Measurements from ENCODE around the gene DPYD. TPM values are rescaled to one million over a fixed set of nuclear protein-coding genes. Genes with fewer than 3 reads are reported as not detected.
A peak's percentile ranks its signal among the peaks of the same experiment; 100 is the strongest.

Gene DPYD
- total RNA-seq, 1 donor from 2014 or later: 8.8 TPM

- no peaks in the 10 kb centered on the region for H3K36me3 Mint-ChIP-seq (ENCODE audit: low read depth, unreplicated experiment)
- Histone ChIP-seq H4K20me1 (ENCODE audit: insufficient read depth, low read length) (no peaks in the 10 kb centered on the region), H3K36me3 (ENCODE audit: insufficient read depth, low read length) (no peaks in the 10 kb centered on the region), H3K27ac (ENCODE audit: low read depth, low read length) (no peak overlapping the region), H3K4me1 (ENCODE audit: insufficient read depth, low read length) (no peaks in the 10 kb centered on the region), H3K9me3 (ENCODE audit: insufficient read depth, low read depth, low read length) (no peaks in the 10 kb centered on the region), H3K27me3 (ENCODE audit: insufficient read depth, low read length) (no peaks in the 10 kb centered on the region), H3K4me2 (ENCODE audit: low read length) (no peak overlapping the region), H3K4me3 (ENCODE audit: insufficient read depth, low read depth, low read length) (no peak overlapping the region), H3K79me2 (ENCODE audit: insufficient read depth, low read length) (no peaks in the 10 kb centered on the region), H3K9ac (ENCODE audit: low read length) (no peak overlapping the region), H2AFZ (ENCODE audit: low read depth, low read length) (no peak overlapping the region)
- peak; percentile 44 for DNase-seq (ENCODE audit: low read depth)
- no peaks in the 10 kb centered on the region for H3K27me3 Mint-ChIP-seq (ENCODE audit: low read depth, unreplicated experiment)
- H3K27ac Mint-ChIP-seq (ENCODE audit: unreplicated experiment): no peak overlapping the region
- peaks cover 2% of the 10 kb centered on the region for H3K9me3 Mint-ChIP-seq (ENCODE audit: unreplicated experiment)
- no peak overlapping the region for H3K4me3 Mint-ChIP-seq (ENCODE audit: unreplicated experiment)
- peak; percentile 43 for FAIRE-seq
- peaks cover 11% of the 10 kb centered on the region for H3K4me1 Mint-ChIP-seq (ENCODE audit: low read depth, unreplicated experiment)
- TF ChIP-seq CTCF (IDR thresholded peaks at IDR 0.05; ENCODE audit: insufficient read depth, low read depth, low read length) (no peak), EZH2 (IDR thresholded peaks at IDR 0.05; ENCODE audit: insufficient read depth, low read length) (no peak)
Observed at GRCh38 chr1:97396463-97396862, 524.4 kb downstream of the DPYD start.

GRCh38 chr1:97392701-97393100 lies 528.1 kb downstream of the DPYD start:
- Histone ChIP-seq H3K36me3 (ENCODE audit: insufficient read depth, low read length) (no peaks in the 10 kb centered on the region), H4K20me1 (ENCODE audit: insufficient read depth, low read length) (no peaks in the 10 kb centered on the region), H3K9ac (ENCODE audit: low read length) (no peak overlapping the region), H2AFZ (ENCODE audit: low read depth, low read length) (no peak overlapping the region), H3K27ac (ENCODE audit: low read depth, low read length) (no peak overlapping the region), H3K4me3 (ENCODE audit: insufficient read depth, low read depth, low read length) (no peak overlapping the region), H3K4me2 (ENCODE audit: low read length) (no peak overlapping the region), H3K9me3 (ENCODE audit: insufficient read depth, low read depth, low read length) (no peaks in the 10 kb centered on the region), H3K4me1 (ENCODE audit: insufficient read depth, low read length) (no peaks in the 10 kb centered on the region), H3K79me2 (ENCODE audit: insufficient read depth, low read length) (no peaks in the 10 kb centered on the region), H3K27me3 (ENCODE audit: insufficient read depth, low read length) (no peaks in the 10 kb centered on the region)
- no peaks in the 10 kb centered on the region for H3K9me3 Mint-ChIP-seq (ENCODE audit: unreplicated experiment)
- H3K27me3 Mint-ChIP-seq (ENCODE audit: low read depth, unreplicated experiment): no peaks in the 10 kb centered on the region
- DNase-seq (ENCODE audit: low read depth): peak; percentile 73
- no peak overlapping the region for H3K27ac Mint-ChIP-seq (ENCODE audit: unreplicated experiment)
- H3K4me3 Mint-ChIP-seq (ENCODE audit: unreplicated experiment): no peak overlapping the region
- no peak for FAIRE-seq
- no peaks in the 10 kb centered on the region for H3K36me3 Mint-ChIP-seq (ENCODE audit: low read depth, unreplicated experiment)
- H3K4me1 Mint-ChIP-seq (ENCODE audit: low read depth, unreplicated experiment): peaks cover 11% of the 10 kb centered on the region
- TF ChIP-seq EZH2 (IDR thresholded peaks at IDR 0.05; ENCODE audit: insufficient read depth, low read length) (no peak), CTCF (IDR thresholded peaks at IDR 0.05; ENCODE audit: insufficient read depth, low read depth, low read length) (no peak)

GRCh38 chr1:97385536-97386277 lies 535.1 kb downstream of the DPYD start:
- peak overlapping the region; percentile 94 for H3K27ac ChIP-seq (ENCODE audit: low read depth, low read length)
- H3K4me1 ChIP-seq (ENCODE audit: insufficient read depth, low read length): peaks cover 25% of the 10 kb centered on the region
- H3K79me2 ChIP-seq (ENCODE audit: insufficient read depth, low read length): no peaks in the 10 kb centered on the region
- H3K4me3 ChIP-seq (ENCODE audit: insufficient read depth, low read depth, low read length): no peak overlapping the region
- no peak overlapping the region for H3K4me3 Mint-ChIP-seq (ENCODE audit: unreplicated experiment)
- H4K20me1 ChIP-seq (ENCODE audit: insufficient read depth, low read length): no peaks in the 10 kb centered on the region
- peak overlapping the region; percentile 95 for H3K27ac Mint-ChIP-seq (ENCODE audit: unreplicated experiment)
- H3K9me3 ChIP-seq (ENCODE audit: insufficient read depth, low read depth, low read length): no peaks in the 10 kb centered on the region
- H3K4me1 Mint-ChIP-seq (ENCODE audit: low read depth, unreplicated experiment): peaks cover 25% of the 10 kb centered on the region
- H3K9me3 Mint-ChIP-seq (ENCODE audit: unreplicated experiment): no peaks in the 10 kb centered on the region
- H3K9ac ChIP-seq (ENCODE audit: low read length): peak overlapping the region; percentile 17
- H3K27me3 ChIP-seq (ENCODE audit: insufficient read depth, low read length): no peaks in the 10 kb centered on the region
- FAIRE-seq (no peak), DNase-seq (ENCODE audit: low read depth) (peak; percentile 59)
- H3K27me3 Mint-ChIP-seq (ENCODE audit: low read depth, unreplicated experiment): no peaks in the 10 kb centered on the region
- TF ChIP-seq EZH2 (IDR thresholded peaks at IDR 0.05; ENCODE audit: insufficient read depth, low read length) (no peak), CTCF (IDR thresholded peaks at IDR 0.05; ENCODE audit: insufficient read depth, low read depth, low read length) (no peak)
- no peak overlapping the region for H2AFZ ChIP-seq (ENCODE audit: low read depth, low read length)
- H3K4me2 ChIP-seq (ENCODE audit: low read length): no peak overlapping the region
- no peaks in the 10 kb centered on the region for H3K36me3 ChIP-seq (ENCODE audit: insufficient read depth, low read length)
- H3K36me3 Mint-ChIP-seq (ENCODE audit: low read depth, unreplicated experiment): no peaks in the 10 kb centered on the region

Measured in astrocyte (in vitro differentiated cells and primary cell).